Mucosa of stomach (tissue), 1 donor: Measurements from ENCODE around the gene ALS2CL.

Source experiments
- H3K27me3 ChIP-seq: one replicate; pipeline ENCODE4 v1.7.0; 2013; ENCODE audit warnings: mild to moderate bottlenecking, low read length; ENCODE audit not compliant: control insufficient read depth, insufficient read depth
- H3K36me3 ChIP-seq: one replicate; pipeline ENCODE4 v1.7.0; 2013; ENCODE audit warnings: low read length; ENCODE audit not compliant: control insufficient read depth, insufficient read depth
- H3K4me1 ChIP-seq: one replicate; pipeline ENCODE4 v1.7.0; 2013; ENCODE audit warnings: mild to moderate bottlenecking, low read length; ENCODE audit not compliant: control insufficient read depth, insufficient read depth
- H3K4me3 ChIP-seq: one replicate; pipeline ENCODE4 v1.7.0; 2013; ENCODE audit warnings: low read length
- H3K9ac ChIP-seq: one replicate; pipeline ENCODE4 v1.7.0; 2013; ENCODE audit warnings: mild to moderate bottlenecking, low read length, moderate library complexity
- H3K9me3 ChIP-seq: one replicate; pipeline ENCODE4 v1.7.0; 2013; ENCODE audit warnings: mild to moderate bottlenecking, low read length, moderate library complexity; ENCODE audit not compliant: control insufficient read depth
- donor health status: Pancreatic carcinoma.

ALS2CL gene

GRCh38 chr3:46713050-46713897 is 19.8 kb upstream of the ALS2CL start:
- H3K4me1 ChIP-seq, result peaks cover 4% of the 10 kb centered on the region
- no peaks in the 10 kb centered on the region for H3K9me3 ChIP-seq
- peaks cover 4% of the 10 kb centered on the region for H3K27me3 ChIP-seq
- H3K9ac ChIP-seq, result no peak overlapping the region
- H3K4me3 ChIP-seq, result no peak overlapping the region
- no peaks in the 10 kb centered on the region for H3K36me3 ChIP-seq

GRCh38 chr3:46712191-46713049 is 18.9 kb upstream of the ALS2CL start:
- H3K4me1 ChIP-seq, result peaks cover 4% of the 10 kb centered on the region
- no peak overlapping the region for H3K4me3 ChIP-seq
- H3K9me3 ChIP-seq, result no peaks in the 10 kb centered on the region
- H3K36me3 ChIP-seq, result no peaks in the 10 kb centered on the region
- H3K27me3 ChIP-seq, result no peaks in the 10 kb centered on the region
- no peak overlapping the region for H3K9ac ChIP-seq

GRCh38 chr3:46711760-46712159 is 18.3 kb upstream of the ALS2CL start:
- Histone ChIP-seq H3K36me3 (no peaks in the 10 kb centered on the region), H3K27me3 (peaks cover 5% of the 10 kb centered on the region), H3K4me1 (peaks cover 4% of the 10 kb centered on the region), H3K4me3 (no peak overlapping the region), H3K9me3 (no peaks in the 10 kb centered on the region), H3K9ac (no peak overlapping the region)

DNA sequence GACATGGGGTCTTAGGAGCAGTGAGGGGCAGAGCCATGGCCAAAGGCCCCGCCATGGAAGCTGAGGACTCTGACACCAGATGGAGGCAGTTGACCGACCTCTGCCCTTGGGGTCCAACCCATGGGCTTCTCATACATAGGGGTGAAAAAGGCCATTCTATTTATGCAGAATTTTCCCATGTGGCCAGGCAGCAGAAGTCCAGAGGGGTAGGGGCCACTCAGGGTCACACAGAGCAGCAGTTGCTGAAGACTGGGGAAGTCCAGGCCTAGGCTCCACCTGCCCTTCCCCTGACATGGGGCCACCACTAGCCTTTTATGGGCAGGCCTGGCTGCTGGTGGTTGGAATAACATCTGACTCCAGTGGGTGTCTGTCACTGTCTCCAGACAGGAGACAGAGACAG is 17.8 kb upstream of the ALS2CL start:
- Histone ChIP-seq H3K36me3 (no peaks in the 10 kb centered on the region), H3K9me3 (no peaks in the 10 kb centered on the region), H3K4me1 (peaks cover 4% of the 10 kb centered on the region), H3K27me3 (peaks cover 9% of the 10 kb centered on the region), H3K9ac (no peak overlapping the region), H3K4me3 (no peak overlapping the region)

GRCh38 chr3:46710671-46711295 is 17.3 kb upstream of the ALS2CL start:
- H3K9ac ChIP-seq, result no peak overlapping the region
- H3K9me3 ChIP-seq, result no peaks in the 10 kb centered on the region
- H3K4me1 ChIP-seq, result peaks cover 4% of the 10 kb centered on the region
- peaks cover 9% of the 10 kb centered on the region for H3K27me3 ChIP-seq
- H3K4me3 ChIP-seq, result no peak overlapping the region
- no peaks in the 10 kb centered on the region for H3K36me3 ChIP-seq

DNA sequence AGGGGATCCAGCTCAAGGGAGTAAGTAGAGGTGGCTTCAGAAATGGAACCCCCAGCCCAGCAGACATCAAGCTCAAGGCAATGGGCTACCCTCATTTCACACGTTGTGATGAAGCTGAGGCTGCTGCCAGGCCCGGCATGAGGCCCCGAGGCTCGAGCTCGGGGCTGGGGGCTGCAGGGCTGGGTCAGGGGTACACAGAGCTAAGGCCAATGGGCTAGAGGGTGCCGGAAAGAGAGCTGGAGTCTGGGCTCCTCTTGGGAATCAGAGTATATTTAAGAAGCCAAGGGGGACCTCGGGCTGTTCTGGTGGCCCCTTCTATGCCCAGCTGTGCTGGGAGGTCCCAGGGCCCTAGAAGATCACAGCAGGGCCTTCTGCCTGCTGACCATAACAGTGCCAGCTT is 16.8 kb upstream of the ALS2CL start:
- Histone ChIP-seq H3K9me3 (no peaks in the 10 kb centered on the region), H3K9ac (no peak overlapping the region), H3K4me3 (no peak overlapping the region), H3K36me3 (no peaks in the 10 kb centered on the region), H3K27me3 (peaks cover 9% of the 10 kb centered on the region), H3K4me1 (peaks cover 4% of the 10 kb centered on the region)

DNA sequence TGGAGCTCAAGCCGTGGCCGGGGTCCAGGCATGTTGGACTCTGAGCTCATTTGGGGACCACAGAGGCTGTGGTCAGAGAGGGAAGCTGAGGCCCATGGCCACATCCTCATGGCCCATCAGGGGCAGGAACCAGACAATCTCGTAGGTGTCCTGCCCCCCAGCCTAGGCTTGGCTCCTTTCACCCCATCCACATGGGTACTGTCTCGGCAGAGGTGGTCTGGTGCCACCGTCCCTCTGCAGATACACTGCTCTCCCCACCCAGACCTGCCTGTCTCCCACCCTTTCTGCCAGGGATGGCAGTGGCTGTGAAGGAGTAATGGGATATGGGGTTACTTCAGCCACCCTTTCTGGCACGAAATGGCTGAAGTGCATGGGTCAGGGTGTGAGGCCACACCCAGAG is 16.2 kb upstream of the ALS2CL start:
- Histone ChIP-seq H3K4me1 (peaks cover 4% of the 10 kb centered on the region), H3K27me3 (peaks cover 9% of the 10 kb centered on the region), H3K9me3 (no peaks in the 10 kb centered on the region), H3K4me3 (no peak overlapping the region), H3K9ac (no peak overlapping the region), H3K36me3 (no peaks in the 10 kb centered on the region)

- Histone ChIP-seq H3K4me1 (peaks cover 4% of the 10 kb centered on the region), H3K4me3 (no peak overlapping the region), H3K9me3 (no peaks in the 10 kb centered on the region), H3K9ac (no peak overlapping the region), H3K36me3 (no peaks in the 10 kb centered on the region), H3K27me3 (peaks cover 9% of the 10 kb centered on the region)
Observed at GRCh38 chr3:46709157-46709654, 15.7 kb upstream of the ALS2CL start.

DNA sequence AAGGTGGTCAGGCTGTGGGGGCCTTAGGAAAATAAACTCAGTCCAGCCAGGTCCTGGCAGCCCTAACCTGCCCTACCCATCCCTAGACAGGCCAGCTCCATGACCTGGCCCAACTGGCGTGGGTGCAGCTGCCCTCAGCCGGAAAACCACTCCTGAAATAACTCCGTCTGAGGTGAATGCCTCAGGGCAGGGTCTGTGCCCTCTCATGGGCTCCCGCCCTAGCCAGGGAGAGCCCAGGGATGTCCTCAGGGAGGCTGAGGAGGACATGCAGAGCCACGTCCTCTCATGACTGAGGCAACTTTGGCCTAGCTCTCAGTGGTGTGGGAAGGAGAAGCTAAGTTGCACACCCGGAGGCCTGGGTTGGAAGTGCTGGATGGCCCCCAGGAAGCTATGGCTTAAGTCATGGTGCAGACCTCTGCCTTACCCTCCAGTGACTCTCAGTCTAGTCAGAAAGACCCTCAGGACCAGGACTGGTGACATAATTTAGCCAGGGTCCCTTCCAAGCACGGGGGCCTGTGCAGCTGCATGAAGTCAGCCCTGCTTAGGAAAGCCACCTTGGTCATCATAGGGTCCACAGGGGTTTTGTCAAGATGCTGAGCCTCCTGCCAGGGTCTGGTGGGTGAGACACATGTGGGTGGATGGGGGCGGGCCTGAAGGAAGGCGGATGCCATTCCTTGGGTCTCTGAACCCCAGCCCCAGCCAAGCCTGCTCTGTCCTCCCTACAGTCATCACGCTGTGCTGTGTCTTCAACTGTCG is 15.1 kb upstream of the ALS2CL start:
- H3K27me3 ChIP-seq, result peaks cover 13% of the 10 kb centered on the region

DNA sequence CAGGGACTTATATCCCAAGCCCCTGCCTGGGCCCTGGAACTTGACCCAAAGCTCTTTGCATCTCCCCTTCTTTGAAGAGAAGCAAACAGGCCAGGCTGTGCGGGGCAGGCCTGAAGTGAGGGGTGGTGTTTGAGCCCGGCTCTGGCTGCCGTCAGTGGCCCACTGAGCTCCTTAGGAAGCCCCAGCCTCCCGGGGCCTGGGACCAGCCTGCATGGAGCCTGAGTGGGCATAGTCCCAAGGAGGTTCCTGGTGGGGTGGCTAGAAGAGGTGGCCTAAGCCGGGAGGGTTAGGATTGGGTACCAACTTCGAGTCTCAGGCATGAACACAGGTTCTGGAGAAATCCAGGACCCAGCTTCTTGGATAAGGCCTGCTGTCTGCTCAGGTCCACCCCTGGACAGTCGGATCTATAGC is 14.1 kb upstream of the ALS2CL start:
- Histone ChIP-seq H3K9me3 (no peaks in the 10 kb centered on the region), H3K27me3 (peaks cover 15% of the 10 kb centered on the region), H3K9ac (no peak overlapping the region), H3K4me1 (no peaks in the 10 kb centered on the region), H3K36me3 (no peaks in the 10 kb centered on the region), H3K4me3 (no peak overlapping the region)

More for the DNA sequence above, 15.1 kb upstream of the ALS2CL start:
- H3K9ac ChIP-seq, result no peak overlapping the region
- no peak overlapping the region for H3K4me3 ChIP-seq
- no peaks in the 10 kb centered on the region for H3K36me3 ChIP-seq
- H3K4me1 ChIP-seq, result no peaks in the 10 kb centered on the region
- H3K9me3 ChIP-seq, result no peaks in the 10 kb centered on the region

DNA sequence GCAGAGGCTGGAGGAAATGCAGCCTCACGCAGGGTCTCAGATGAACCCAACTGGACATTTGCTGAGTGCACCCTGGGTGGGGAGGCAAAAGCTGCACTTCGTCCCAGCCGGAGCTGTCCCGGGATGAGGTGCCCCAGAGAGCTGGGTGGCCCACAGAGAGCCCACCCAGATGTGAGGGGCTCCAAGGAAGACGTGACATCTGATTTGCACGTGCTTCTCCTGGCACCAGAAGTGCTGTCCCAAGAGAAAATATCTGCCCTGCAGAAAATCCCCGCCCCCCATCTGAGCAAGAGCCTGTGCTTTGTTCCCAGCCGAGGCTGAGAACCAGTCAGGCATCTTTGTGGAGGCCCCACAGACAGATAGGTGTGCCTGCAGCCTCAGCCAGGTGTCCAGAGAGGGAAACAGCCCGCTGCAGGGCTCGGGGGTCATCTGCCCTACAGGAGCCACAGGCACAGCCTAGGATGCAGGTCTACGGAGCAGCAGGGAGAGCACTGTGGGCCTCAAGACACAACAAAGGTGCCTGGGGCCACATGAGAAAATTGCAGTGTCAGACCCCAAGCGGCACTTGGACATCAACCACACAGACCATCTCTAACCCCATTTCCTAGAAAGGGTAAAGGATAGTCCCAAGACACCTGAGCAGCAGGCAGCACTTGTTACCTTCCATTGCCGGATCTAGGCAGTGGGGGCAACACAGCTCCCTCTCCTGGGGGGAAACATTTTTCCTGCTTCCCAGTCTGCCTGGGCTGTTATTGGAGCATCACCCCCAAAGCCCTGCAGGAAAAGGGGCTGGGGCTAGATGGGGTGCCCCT is 13.5 kb upstream of the ALS2CL start:
- Histone ChIP-seq H3K9ac (no peak overlapping the region), H3K9me3 (no peaks in the 10 kb centered on the region), H3K4me3 (no peak overlapping the region)

More for the DNA sequence above, 13.5 kb upstream of the ALS2CL start:
- Histone ChIP-seq H3K36me3 (no peaks in the 10 kb centered on the region), H3K27me3 (peaks cover 22% of the 10 kb centered on the region), H3K4me1 (no peaks in the 10 kb centered on the region)
